Epithelial cell of esophagus (primary cell): ENCODE measurements around the gene DHRS7.
A peak's percentile ranks its signal among the peaks of the same experiment; 100 is the strongest.

Experiments used
- DNase-seq: peaks from one replicate; pipeline ENCODE4 v3.0.0; 2010; ENCODE audit warnings: low read depth
- H3K4me3 ChIP-seq: 2 replicates; pipeline ENCODE4 v1.5.1; 2011; ENCODE audit warnings: mild to moderate bottlenecking, low read length, control low read depth
- CTCF ChIP-seq: IDR thresholded peaks from 2 replicates; pipeline ENCODE4 v1.5.1; 2011; ENCODE audit warnings: low read depth, mild to moderate bottlenecking, low read length, control low read depth, inconsistent platforms; ENCODE audit not compliant: insufficient read depth; ENCODE audit errors: missing control alignments

The DHRS7 gene

GRCh38 chr14:60196291-60196690, 31.1 kb upstream of the DHRS7 start:
- peak; percentile 30 for DNase-seq
- no peak overlapping the region for H3K4me3 ChIP-seq
- TF ChIP-seq CTCF = no peak

GRCh38 chr14:60195179-60195810, 30.1 kb upstream of the DHRS7 start:
- H3K4me3 ChIP-seq = no peak overlapping the region
- no peak for DNase-seq
- TF ChIP-seq CTCF = no peak

GRCh38 chr14:60189923-60190840, 25.0 kb upstream of the DHRS7 start:
- TF ChIP-seq CTCF = no peak
- H3K4me3 ChIP-seq = no peak overlapping the region
- DNase-seq = no peak

GRCh38 chr14:60188696-60189095, 23.5 kb upstream of the DHRS7 start:
- TF ChIP-seq CTCF = no peak
- no peak for DNase-seq
- no peak overlapping the region for H3K4me3 ChIP-seq

GRCh38 chr14:60188115-60188514, 22.9 kb upstream of the DHRS7 start:
- peak; percentile 8 for DNase-seq
- TF ChIP-seq CTCF = peak; percentile 20
- no peak overlapping the region for H3K4me3 ChIP-seq

- no peak for TF ChIP-seq CTCF
- DNase-seq = no peak
Measured at GRCh38 chr14:60184905-60185555, 19.8 kb upstream of the DHRS7 start.

More at GRCh38 chr14:60184905-60185555, 19.8 kb upstream of the DHRS7 start:
- H3K4me3 ChIP-seq = no peak overlapping the region
